HG02973 (cell line): ENCODE measurements around the gene CENPV.
A peak's percentile ranks its signal among the peaks of the same experiment; 100 is the strongest.
"Not testable (repeated sequence)": the region's sequence is repeated elsewhere in the genome, so short reads cannot be mapped to it uniquely, and the experiment has no call there.

Source experiments
- ATAC-seq: cut with Tn5 transposase; IDR thresholded peaks from one replicate; pipeline ENCODE4 v1.9.1; 2021; ENCODE audit warnings: moderate library complexity; ENCODE audit not compliant: unreplicated experiment

Gene CENPV

DNA sequence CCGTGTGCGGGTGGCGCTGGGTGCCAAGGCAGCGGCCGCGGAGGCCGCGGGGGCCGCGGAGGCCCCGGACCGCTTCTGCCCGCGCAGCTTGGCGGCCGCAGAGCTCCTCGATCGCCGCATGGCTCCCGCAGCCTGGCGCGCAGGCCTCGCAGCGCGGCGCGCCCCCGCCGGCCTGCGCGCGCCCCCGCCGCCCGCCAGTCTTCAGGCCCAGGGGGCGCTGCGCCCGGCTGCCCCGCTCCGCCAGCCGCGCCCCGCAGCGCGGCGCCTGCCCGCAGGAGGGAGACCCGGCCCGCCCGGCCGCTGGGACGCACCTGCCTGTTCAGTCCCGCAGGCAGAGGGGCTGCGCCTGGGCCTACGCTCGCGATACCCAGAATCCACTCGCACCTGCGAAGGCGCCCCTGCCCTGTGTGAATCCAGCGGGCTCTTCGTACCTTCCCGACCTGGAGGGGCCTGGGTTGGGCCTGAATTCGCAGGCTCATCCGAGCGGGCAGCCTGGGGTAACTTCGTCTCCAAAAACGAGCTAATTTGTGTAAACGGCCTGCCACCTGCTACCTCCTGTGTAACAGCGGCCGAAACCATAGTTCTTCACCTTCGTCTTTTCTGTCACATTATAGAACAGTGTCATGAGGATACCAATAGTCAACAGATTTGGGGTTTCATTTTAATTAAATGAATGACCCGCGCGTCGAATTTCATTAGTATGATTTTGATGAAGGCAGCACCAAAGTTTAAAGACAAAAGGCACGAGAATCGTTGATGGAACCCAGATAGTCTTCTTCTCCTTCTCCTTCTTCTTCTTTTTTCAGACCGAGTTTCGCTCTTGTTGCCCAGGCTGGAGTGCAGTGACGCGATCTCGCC is at the start of gene CENPV:
Gene CENPV (minus strand): TSS at position 153 of the 858 bp plus-strand sequence. CDS start 33 bp downstream, at position 120.
- peak; percentile 55 for ATAC-seq

DNA sequence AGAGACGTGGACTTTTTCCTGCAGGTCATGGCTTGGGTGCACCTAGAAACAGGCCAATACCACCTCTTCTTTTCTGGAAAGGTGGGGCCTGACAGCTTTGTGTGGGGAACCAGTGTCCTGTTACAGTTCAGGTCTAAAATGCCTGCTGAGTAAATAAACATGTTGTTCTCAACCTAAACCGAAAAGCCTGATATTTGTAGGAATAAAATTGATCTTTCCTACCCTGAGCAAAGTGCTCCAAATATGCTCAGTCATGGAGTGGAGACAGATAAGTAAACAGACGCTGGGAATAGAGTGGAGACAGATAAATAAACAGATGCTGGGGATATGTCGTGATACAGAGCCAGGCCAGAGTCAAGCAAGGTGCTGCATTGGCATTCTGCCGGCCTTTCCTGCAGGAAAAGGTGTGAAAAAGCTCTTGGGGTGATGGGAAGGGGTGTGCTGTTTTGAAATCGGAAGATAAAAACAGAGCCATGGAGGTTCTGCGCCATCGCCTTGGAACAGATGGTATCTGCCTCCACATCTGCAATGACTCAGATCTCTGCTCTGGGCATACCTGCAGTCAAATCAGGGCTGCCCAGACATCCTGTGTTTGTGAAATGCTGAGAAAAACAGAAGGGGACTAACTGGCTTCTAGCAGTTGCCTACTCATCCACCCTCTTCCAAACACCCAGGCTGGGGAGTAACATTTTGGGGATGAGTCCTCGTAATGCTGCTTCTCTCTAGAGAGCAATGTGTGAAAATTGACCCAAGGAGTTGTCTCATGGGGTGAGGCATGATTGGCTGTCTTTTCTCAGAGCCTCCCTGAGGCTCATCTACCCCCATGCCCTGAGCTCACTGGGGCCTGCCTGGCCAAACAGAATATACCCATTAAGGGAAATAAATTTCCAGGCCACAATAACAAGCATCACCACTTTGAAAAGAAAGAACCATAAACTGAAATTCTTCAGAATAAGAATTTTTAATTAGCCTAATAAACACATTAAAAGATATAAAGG is 45.3 kb upstream of the CENPV start:
- ATAC-seq, result peak; percentile 78

DNA sequence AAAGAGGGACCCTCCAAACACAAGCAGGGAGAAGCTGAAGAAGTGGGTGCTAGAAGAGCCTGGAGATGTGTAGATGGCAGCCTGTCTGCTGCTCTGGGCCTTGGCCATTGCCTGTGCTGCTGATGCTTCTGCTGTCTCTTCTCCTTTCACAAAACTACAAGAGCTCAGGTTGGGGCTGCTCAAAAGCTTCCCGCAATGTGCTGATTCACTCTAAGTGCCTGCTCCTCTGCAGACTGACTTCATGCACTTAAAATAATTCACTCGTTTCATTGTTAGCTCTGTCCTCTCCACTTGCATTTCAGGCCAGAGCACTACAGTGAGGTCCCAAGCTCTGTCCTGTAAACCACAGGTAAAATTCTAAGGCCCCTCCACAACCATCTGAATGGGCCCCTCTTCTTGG is 43.4 kb upstream of the CENPV start:
- ATAC-seq, result not testable (repeated sequence)

DNA sequence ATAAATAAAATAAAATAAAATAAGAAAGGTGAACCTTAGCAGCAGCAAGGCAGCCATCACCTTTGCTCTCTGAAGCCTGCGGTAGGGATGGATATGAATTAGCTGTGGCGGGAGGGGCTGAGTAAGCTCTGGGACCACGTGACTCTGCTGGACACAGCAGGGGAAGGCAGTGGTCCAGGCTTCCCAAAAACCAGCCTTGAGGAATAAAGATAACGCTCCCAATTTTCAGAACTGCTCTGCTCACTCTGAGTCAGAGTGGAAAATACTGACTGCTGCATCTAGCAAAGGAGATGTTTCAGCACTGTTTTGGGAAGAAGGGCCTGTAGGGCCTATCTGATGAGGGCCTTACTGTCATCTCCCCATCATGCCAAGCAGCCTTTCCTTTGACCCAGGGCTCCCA is 42.6 kb upstream of the CENPV start:
- ATAC-seq, result not testable (repeated sequence)

DNA sequence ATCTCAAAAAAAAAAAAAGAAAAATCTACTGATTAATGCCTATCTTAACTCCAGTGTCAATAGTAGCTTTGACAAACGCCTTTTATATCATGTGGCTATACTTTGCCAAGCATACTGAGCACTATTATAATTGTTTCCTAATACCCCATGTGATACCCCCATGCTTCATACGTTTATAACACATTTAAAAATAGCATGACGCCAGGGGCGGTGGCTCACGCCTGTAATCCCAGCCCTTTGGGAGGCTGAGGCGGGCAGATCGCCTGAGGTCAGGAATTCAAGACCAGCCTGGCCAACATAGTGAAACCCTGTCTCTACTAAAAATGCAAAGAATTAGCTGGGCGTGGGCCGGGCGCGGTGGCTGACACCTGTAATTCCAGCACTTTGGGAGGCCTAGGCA is 39.2 kb upstream of the CENPV start:
- ATAC-seq, result not testable (repeated sequence)

DNA sequence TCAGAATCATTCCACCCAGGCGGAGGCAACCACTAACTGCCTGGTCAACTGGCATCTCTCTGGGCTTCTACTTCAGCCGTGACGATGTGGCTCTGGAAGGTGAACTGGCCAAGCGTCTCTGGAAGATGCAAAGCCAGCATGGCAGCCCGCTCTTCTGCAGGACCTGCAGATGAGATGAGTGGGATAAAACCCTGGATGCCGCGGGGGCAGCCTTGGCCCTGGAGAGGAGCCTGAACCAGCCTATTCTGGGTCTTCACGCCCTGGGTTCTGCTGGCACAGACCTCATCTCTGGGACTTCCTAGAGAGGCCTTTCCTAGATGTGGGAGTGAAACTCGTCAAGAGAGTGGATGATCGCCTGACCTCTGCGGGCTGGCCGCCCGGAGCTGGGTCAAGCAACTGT is 38.2 kb upstream of the CENPV start:
- ATAC-seq, result no peak

DNA sequence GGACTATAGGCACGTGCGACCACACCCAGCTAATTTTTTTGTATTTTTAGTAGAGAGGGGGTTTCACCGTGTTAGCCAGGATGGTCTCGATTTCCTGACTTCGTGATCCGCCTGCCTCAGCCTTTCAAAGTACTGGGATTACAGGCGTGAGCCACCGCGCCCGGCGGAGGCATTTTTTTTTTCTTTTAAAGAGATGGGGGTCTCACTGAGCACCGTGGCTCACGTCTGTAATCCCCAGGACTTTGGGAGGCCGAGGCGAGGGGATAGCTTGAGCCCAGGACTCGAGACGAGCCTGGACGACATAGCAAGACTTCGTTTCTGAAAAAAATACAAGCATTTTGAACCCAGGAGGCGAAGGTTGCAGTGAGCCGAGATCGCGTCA is 32.8 kb upstream of the CENPV start:
- not testable (repeated sequence) for ATAC-seq

DNA sequence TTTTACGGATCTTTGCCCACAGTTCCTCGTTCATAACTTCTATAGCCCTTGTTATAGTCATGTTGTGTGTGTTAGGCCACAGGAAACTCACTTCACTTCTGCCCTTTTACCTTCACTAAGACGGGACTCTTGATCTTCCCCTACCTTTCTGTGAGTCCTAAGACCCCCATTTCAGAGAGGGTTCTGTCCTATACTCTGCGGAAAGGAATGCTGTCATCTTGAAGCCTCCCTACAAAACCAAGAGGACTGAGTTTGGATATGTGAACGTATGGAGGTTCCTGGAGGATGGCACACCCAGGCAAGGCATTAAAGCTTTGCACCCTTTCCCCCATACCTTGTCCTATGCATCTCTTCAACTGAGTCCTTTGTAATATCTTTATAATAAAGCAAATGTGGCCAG is 31.3 kb upstream of the CENPV start:
- ATAC-seq, result no peak

DNA sequence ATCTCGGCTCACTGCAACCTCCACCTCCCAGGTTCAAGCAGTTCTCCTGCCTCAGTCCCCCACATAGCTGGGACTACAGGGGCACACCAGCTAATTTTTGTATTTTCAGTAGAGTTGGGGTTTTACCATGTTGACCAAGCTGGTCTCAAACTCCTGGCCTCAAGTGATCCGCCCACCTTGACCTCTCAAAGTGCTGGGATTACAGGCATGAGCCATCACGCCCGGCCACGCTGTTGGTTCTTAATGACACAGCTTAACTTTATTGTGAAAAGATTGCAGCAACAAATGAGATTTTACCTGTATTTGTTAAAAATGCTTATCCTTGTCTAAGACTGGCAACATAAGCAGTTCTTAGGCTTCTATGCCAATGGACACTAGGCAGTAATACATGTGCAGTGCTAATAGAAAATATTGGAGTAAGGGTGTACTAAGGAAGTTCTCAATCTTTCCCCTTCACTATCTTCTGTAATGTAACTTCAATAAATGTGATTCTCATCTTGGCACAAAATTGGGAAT is 30.6 kb upstream of the CENPV start:
- ATAC-seq, result no peak

DNA sequence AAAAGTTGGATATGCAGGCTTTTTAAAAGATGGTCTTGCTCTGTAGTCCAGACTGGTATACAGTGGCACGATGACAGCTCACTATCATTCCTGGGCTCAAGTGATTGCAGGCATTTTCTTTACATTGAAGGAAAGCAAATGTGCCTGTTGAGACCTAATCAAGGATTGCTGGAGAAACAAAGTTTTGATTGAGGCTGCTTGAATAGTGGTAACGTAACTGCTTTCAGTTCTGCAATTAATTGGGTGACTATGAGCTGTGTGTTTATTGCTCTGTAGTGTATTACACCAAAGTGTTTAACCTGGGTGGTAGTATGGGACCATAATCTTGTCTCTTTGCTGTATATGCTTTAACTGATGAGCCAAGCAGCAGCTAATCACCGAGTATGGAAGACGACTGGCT is 29.9 kb upstream of the CENPV start:
- no peak for ATAC-seq

DNA sequence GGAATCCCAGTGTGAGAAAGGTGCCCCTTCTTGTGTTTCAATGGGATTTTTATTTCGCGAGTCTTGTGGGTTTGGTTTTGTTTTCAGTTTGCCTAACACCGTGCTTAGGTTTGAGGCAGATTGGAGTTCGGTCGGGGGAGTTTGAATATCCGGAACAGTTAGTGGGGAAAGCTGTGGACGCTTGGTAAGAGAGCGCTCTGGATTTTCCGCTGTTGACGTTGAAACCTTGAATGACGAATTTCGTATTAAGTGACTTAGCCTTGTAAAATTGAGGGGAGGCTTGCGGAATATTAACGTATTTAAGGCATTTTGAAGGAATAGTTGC is 28.2 kb upstream of the CENPV start:
- peak; percentile 7 for ATAC-seq

DNA sequence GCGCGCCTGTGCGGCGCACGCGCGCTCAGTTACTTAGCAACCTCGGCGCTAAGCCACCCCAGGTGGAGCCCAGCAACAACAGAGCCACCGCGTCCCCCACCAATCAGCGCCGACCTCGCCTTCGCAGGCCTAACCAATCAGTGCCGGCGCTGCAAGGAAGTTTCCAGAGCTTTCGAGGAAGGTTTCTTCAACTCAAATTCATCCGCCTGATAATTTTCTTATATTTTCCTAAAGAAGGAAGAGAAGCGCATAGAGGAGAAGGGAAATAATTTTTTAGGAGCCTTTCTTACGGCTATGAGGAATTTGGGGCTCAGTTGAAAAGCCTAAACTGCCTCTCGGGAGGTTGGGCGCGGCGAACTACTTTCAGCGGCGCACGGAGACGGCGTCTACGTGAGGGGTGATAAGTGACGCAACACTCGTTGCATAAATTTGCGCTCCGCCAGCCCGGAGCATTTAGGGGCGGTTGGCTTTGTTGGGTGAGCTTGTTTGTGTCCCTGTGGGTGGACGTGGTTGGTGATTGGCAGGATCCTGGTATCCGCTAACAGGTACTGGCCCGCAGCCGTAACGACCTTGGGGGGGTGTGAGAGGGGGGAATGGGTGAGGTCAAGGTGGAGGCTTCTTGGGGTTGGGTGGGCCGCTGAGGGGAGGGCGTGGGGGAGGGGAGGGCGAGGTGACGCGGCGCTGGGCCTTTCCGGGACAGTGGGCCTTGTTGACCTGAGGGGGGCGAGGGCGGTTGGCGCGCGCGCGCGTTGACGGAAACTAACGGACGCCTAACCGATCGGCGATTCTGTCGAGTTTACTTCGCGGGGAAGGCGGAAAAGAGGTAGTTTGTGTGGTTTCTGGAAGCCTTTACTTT is 27.6 kb upstream of the CENPV start, which contains the start of gene UBB:
Gene UBB (plus strand): TSS at position 452 of the 856 bp plus-strand sequence. CDS start 817 bp downstream, outside the sequence.
- ATAC-seq, result peak; percentile 84

DNA sequence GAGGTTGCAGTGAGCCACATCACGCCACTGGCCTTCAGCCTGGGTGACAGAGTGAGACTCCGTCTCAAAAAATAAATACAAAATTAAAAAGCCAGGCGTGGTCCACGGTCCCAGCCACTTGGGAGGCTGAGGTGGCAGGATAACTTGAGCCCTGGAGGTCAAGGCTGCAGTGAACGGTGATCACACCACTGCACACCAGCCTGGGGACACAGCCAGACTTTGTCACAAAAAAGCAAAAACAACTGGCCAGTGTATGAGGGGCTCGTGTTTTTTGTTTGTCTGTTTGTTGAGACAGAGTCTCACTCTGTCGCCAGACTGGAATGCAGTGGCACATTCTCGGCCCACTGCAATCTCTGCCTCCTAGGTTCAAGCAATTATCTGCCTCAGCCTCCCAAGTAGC is 26.4 kb upstream of the CENPV start:
- no peak for ATAC-seq

DNA sequence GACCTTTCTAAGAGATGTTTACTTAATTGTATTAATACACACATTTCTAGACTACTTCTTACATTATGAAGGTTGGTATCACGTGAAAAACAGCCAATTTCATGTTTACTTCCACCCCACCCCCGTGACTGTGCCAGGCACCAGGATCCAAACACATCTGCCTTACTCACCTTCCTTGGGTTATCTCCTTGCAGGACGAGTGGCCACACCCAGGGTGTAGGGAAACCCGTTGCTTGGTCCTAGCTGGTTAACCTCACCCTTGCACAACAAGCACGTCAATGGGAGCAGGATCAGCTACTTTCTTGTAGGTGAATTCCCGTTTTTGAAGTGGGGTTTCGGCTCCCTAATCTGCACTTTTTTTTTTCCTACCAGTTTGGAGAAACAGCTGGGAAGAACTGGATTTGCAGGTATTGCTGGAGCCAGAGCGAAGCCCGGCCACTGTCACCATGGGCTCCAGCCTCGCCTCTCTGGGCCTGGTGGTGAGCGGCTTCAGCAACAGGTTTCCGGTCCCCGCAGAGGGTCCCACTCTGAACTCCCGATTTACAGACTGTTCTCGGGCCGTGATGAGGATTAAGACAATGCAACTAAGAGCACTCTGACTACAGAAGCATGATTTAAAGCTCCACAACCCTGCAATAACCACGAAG is 25.5 kb upstream of the CENPV start:
- ATAC-seq, result no peak

DNA sequence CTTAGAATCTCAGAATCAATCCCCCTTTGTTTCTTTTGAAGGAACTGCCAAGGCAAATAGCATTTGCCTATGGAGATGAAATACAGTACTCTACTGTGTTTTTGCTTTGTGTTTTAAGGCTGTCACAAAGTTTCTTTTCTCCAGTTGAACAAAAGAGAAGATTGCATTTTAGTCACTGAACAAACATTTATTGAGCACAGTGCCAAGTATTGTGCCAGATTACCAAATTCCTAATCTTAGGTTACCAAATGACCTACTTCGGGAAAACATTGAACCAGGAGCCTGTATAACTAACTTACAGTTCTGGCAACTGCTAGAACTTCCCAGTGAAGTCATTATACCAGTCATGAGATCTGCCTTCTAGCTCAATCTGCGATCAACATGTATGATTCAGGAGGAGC is 24.7 kb upstream of the CENPV start:
- ATAC-seq, result no peak

DNA sequence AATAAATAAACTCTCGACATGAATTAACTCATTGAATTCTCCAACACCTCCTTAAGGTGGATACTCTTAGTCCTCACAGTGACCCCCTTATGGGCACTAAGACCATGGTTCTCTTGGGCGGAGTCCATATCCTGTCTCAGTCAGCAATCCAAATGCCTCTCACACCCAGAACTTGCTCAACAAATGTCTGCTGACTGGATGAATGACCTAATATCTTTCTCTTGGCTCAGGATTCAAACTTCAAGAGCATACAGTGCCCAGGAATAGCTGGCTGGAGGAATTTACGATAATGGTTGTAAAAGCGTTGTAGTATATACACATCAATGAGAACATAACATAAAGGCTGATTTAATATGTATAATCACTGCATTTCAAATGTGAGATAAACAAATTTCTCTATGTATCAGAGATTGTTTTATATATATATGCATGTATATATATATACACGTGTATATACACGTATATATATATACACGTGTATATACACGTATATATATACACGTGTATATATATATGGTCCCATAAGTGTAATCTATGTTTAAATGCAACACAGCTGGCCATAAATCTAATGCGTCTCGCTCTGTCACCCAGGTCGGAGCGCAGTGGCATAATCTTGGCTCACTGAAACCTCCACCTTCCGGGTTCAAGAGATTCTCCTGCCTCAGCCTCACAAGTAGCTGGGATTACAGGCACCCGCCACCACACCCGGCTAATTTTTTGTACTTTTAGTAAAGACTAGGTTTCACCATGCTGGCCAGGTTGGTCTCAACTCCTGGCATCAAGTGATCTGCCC is 21.1 kb upstream of the CENPV start:
- no peak for ATAC-seq

DNA sequence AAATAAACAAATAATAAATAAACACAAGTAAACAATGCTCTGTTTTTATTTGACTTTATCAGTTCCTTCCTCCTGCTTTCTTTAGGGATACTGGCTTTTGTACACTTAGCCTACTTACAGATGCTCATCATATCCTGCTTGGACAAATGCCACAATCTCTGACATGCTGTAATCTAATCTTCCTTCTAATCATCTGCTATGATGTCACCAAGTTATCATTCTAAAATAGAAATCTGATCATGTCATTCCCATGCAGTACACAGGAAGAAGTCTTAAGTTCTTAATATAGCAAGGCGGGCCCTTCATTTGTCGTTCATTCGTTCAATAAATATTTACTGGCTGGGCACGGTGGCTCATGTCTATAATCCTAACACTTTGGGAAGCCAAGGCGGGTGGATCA is 18.5 kb upstream of the CENPV start:
- ATAC-seq, result no peak

DNA sequence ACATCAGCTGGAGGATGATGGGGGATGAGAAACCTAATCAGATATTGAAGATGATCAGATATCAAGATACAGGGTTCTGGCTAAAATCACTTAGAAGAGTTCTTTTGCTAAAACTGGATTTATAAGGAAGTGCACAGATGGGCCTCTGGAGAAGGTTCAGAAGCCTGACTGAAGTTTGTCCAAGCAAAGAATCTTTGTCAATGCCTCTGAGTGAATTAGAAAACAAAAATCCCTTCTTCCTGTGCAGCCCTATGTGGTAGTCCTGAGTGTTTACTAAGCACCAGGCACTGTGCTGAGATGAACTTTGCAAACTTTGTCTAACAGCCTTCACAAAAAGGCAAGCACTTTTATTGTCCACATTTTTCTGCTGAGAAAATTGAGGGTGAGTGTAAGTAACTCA is 11.4 kb upstream of the CENPV start:
- no peak for ATAC-seq
